A549 (cell line): ENCODE data around the gene ARHGAP18. TPM values are rescaled to one million over a fixed set of nuclear protein-coding genes. Genes with fewer than 3 reads are reported as not detected.
A peak's percentile ranks its signal among the peaks of the same experiment; 100 is the strongest.

Experiments used
- ATAC-seq, 2 experiments: fragments of 200-7000 bp in 1 of 2; fragments of >200 bp in 1 of 2; cut with Nextera tagmentation in 1 of 2; cut with Tn5 transposase in 1 of 2; 3 replicates each; pipeline versions ENCODE4 v1.8.0 to v1.9.1; 2018 to 2020; ENCODE audit warnings: mild to moderate bottlenecking in 1 of 2, moderate library complexity in 1 of 2
- CTCF ChIA-PET: fragments of 300-600 bp; sonication (Branson Sonifier 250); formaldehyde crosslinking; extraction: SDS; loops from one replicate; lab custom pipeline; 2021; ENCODE audit warnings: antibody characterized with exemption, inconsistent platforms; lab: Yijun Ruan, JAX
- POLR2A ChIA-PET: fragments of 350-600 bp; formaldehyde crosslinking; extraction: SDS; loops from one replicate; lab custom pipeline; 2021; ENCODE audit warnings: antibody characterized with exemption, inconsistent platforms; lab: Yijun Ruan, JAX
- DNase-seq, 2 experiments: peaks; one replicate each; pipeline versions ENCODE4 v3.0.0 to v3.0.0-alpha.2; 2011 to 2016; ENCODE audit warnings: low read depth in 1 of 2, low spot score in 1 of 2
- FAIRE-seq: peaks from 2 replicates; lab custom pipeline; 2011; peaks lifted over from hg19 to GRCh38; lab: Jason Lieb, UNC
- H3K27ac ChIP-seq, 2 experiments: fragments of >200 bp; sonication (Bioruptor Twin); formaldehyde crosslinking; 3 replicates each; pipeline ENCODE4 v1.5.1; 2016 to 2017
- H3K4me1 ChIP-seq: fragments of >200 bp; sonication (Bioruptor Twin); formaldehyde crosslinking; 3 replicates; pipeline ENCODE4 v1.6.1; 2016
- H3K4me2 ChIP-seq: fragments of >200 bp; sonication (Bioruptor Twin); formaldehyde crosslinking; 3 replicates; pipeline ENCODE4 v1.6.1; 2016
- H3K4me3 ChIP-seq: fragments of >200 bp; sonication (Bioruptor Twin); formaldehyde crosslinking; 3 replicates; pipeline ENCODE4 v1.5.1; 2016
- H3K9me3 ChIP-seq: fragments of >200 bp; sonication (Bioruptor Twin); formaldehyde crosslinking; 3 replicates; pipeline ENCODE4 v1.6.1; 2016
- ATOH8 ChIP-seq: fragments of 250-450 bp; sonication (Bioruptor Pico); IDR thresholded peaks from 2 replicates; pipeline ENCODE4 v1.5.0; 2020; ENCODE audit warnings: low read depth, mild to moderate bottlenecking, moderate library complexity
- CBX2 ChIP-seq: fragments of 200-600 bp; sonication (generic); IDR thresholded peaks from 2 replicates; pipeline ENCODE4 v1.6.1; 2016; ENCODE audit warnings: low read depth, mild to moderate bottlenecking, borderline replicate concordance
- CBX8 ChIP-seq: fragments of 200-600 bp; sonication (generic); IDR thresholded peaks from 2 replicates; pipeline ENCODE4 v1.6.1; 2016
- CEBPB ChIP-seq, 2 experiments: fragments of >200 bp in 1 of 2; sonication (Bioruptor Twin) in 1 of 2; formaldehyde crosslinking in 1 of 2; IDR thresholded peaks; 2 replicates each; pipeline ENCODE4 v1.6.1; 2012 to 2016
- CTCF ChIP-seq: fragments of >200 bp; sonication (Bioruptor Twin); formaldehyde crosslinking; IDR thresholded peaks from 3 replicates; pipeline ENCODE4 v1.5.1; 2016
- EHMT2 ChIP-seq: fragments of 200-600 bp; sonication (generic); IDR thresholded peaks from 2 replicates; pipeline ENCODE4 v1.6.1; 2016; ENCODE audit warnings: antibody characterized with exemption, low read depth, mild to moderate bottlenecking, moderate library complexity
- EP300 ChIP-seq, 2 experiments: fragments of >200 bp; sonication (Bioruptor Twin); formaldehyde crosslinking; IDR thresholded peaks; 2 replicates in 1 of 2; 3 replicates in 1 of 2; pipeline ENCODE4 v1.6.1; 2016 to 2017
- FOXS1 ChIP-seq: fragments of 250-450 bp; sonication (Bioruptor Pico); IDR thresholded peaks from 2 replicates; pipeline ENCODE4 v1.5.0; 2020; ENCODE audit warnings: mild to moderate bottlenecking, moderate library complexity
- HES2 ChIP-seq: fragments of >200 bp; sonication (Bioruptor Twin); formaldehyde crosslinking; IDR thresholded peaks from 2 replicates; pipeline ENCODE4 v1.6.1; 2016
- HMGXB4 ChIP-seq: fragments of 250-450 bp; sonication (Bioruptor Pico); IDR thresholded peaks from 2 replicates; pipeline ENCODE4 v1.5.0; 2021; ENCODE audit warnings: mild to moderate bottlenecking, moderate library complexity, borderline replicate concordance
- HOXB13 ChIP-seq: fragments of 250-450 bp; sonication (Bioruptor Pico); IDR thresholded peaks from 2 replicates; pipeline ENCODE4 v1.5.0; 2020; ENCODE audit warnings: low read depth, mild to moderate bottlenecking, moderate library complexity
- JUN ChIP-seq, 2 experiments: fragments of >200 bp; sonication (Bioruptor Twin); formaldehyde crosslinking; IDR thresholded peaks; 2 replicates in 1 of 2; 3 replicates in 1 of 2; pipeline ENCODE4 v1.6.1; 2016 to 2017
- JUNB ChIP-seq: fragments of >200 bp; sonication (Bioruptor Twin); formaldehyde crosslinking; IDR thresholded peaks from 2 replicates; pipeline ENCODE4 v1.6.1; 2016
- KDM1A ChIP-seq: fragments of 200-600 bp; sonication (generic); IDR thresholded peaks from 2 replicates; pipeline ENCODE4 v1.6.1; 2016; ENCODE audit warnings: low read depth, mild to moderate bottlenecking
- KDM5A ChIP-seq: fragments of 200-600 bp; sonication (generic); IDR thresholded peaks from 2 replicates; pipeline ENCODE4 v1.6.1; 2016; ENCODE audit warnings: antibody characterized with exemption, mild to moderate bottlenecking
- MAX ChIP-seq: IDR thresholded peaks from 2 replicates; pipeline ENCODE4 v1.6.1; 2012
- MAZ ChIP-seq: fragments of 150-350 bp; IDR thresholded peaks from 2 replicates; pipeline ENCODE4 v1.6.1; 2014; ENCODE audit warnings: antibody characterized with exemption, low read depth, low read length, borderline replicate concordance
- MYC ChIP-seq: IDR thresholded peaks from 2 replicates; pipeline ENCODE4 v1.6.1; 2012; ENCODE audit warnings: mild to moderate bottlenecking, inconsistent platforms, low read length, improper control_type of control experiment, borderline replicate concordance
- NFE2L2 ChIP-seq: fragments of 150-350 bp; conservative IDR thresholded peaks from 2 replicates; pipeline ENCODE4 v1.6.1; 2014; ENCODE audit warnings: low read length
- NR3C1 ChIP-seq: fragments of >200 bp; sonication (Bioruptor Twin); formaldehyde crosslinking; IDR thresholded peaks from 3 replicates; pipeline ENCODE4 v1.6.1; 2017
- PHF8 ChIP-seq: fragments of 200-600 bp; sonication (generic); IDR thresholded peaks from 2 replicates; pipeline ENCODE4 v1.6.1; 2016; ENCODE audit warnings: low read depth, mild to moderate bottlenecking, antibody characterized with exemption, moderate library complexity, borderline replicate concordance
- POLR2A ChIP-seq: IDR thresholded peaks from 2 replicates; pipeline ENCODE4 v1.6.1; 2012; ENCODE audit warnings: mild to moderate bottlenecking, low read length
- POLR2AphosphoS2 ChIP-seq: conservative IDR thresholded peaks from 2 replicates; pipeline ENCODE4 v1.6.1; 2012; ENCODE audit warnings: low read length, improper control_type of control experiment, inconsistent platforms
- RAD21 ChIP-seq, 2 experiments: fragments of >200 bp in 1 of 2; sonication (Bioruptor Twin) in 1 of 2; formaldehyde crosslinking in 1 of 2; IDR thresholded peaks in 1 of 2; conservative IDR thresholded peaks in 1 of 2; 2 replicates in 1 of 2; 3 replicates in 1 of 2; pipeline ENCODE4 v1.6.1; 2012 to 2018; ENCODE audit warnings: inconsistent platforms in 1 of 2
- RFX5 ChIP-seq: fragments of 450-650 bp; IDR thresholded peaks from 2 replicates; pipeline ENCODE4 v1.7.1; 2014; ENCODE audit warnings: antibody characterized with exemption, mild to moderate bottlenecking, moderate library complexity
- TFCP2L1 ChIP-seq: fragments of 250-450 bp; sonication (Bioruptor Pico); IDR thresholded peaks from 2 replicates; pipeline ENCODE4 v1.5.0; 2021; ENCODE audit warnings: mild to moderate bottlenecking
- ZC3H11A ChIP-seq: fragments of 450-650 bp; IDR thresholded peaks from 2 replicates; pipeline ENCODE4 v1.6.1; 2014; ENCODE audit warnings: antibody characterized with exemption, mild to moderate bottlenecking
- ZSCAN20 ChIP-seq: fragments of 250-450 bp; sonication (Bioruptor Pico); IDR thresholded peaks from 2 replicates; pipeline ENCODE4 v1.8.0; 2022; ENCODE audit warnings: mild to moderate bottlenecking, moderate library complexity
- whole genome bisulfite sequencing: methylation state at CpG from one replicate; pipeline ENCODE4 v1.1.6; 2017; ENCODE audit errors: missing lambda C conversion rate; 5-methylcytosine and 5-hydroxymethylcytosine counted together
- polyA plus RNA-seq, 4 experiments: library from polyadenylated mRNA; depleted of rRNA in 3 of 4; stranded (reverse); fragments of >200 nt; fragmentation: RNase III in 1 of 4; extraction: RNeasy Plus Mini Kit Qiagen cat#74134 plus additional on column Dnase treatment in 1 of 4; gene quantifications; 2 replicates in 3 of 4; 3 replicates in 1 of 4; pipeline ENCODE4 v1.2.3, GENCODE V29; 2011 to 2017

ARHGAP18 gene
- polyA plus RNA-seq, 2 of the 4 experiments (the other 2 are of a cell fraction) = 11.2 to 16.7 TPM

- TF ChIP-seq RAD21 (conservative IDR thresholded peaks at IDR 0.05 in 1 of 2, IDR thresholded peaks at IDR 0.05 in 1 of 2) (no peak), JUN (IDR thresholded peaks at IDR 0.05) (no peak)
- TF ChIP-seq, all 56 proteins: peak for 0
These were observed 14.5 kb downstream of the ARHGAP18 start (continued) for GRCh38 chr6:129695373-129696027.

GRCh38 chr6:129694036-129694435, 15.9 kb downstream of the ARHGAP18 start:
- CTCF ChIA-PET = interaction anchor here (0.9 kb wide), 1 partner anchor 16 kb away, joined by 3 read pairs; no protein-coding TSS in a partner anchor
- DNase-seq (no peak), FAIRE-seq (no peak)
- H3K4me1 ChIP-seq = peaks cover 42% of the 10 kb centered on the region
- H3K27ac ChIP-seq = 0 out of 6 replicates have a peak overlapping the region, but pooled peaks of 1 of the 2 experiments have one; percentile 26
- H3K9me3 ChIP-seq = no peaks in the 10 kb centered on the region
- TF ChIP-seq HMGXB4 (CRISPR knock-in tag) = no peak
- TF ChIP-seq TFCP2L1 (CRISPR knock-in tag) = no peak
- no peak for TF ChIP-seq POLR2AphosphoS2
- no peak for TF ChIP-seq CTCF
- no peak for TF ChIP-seq HES2
- TF ChIP-seq ZC3H11A = no peak
- no peak for TF ChIP-seq EP300 (IDR thresholded peaks at IDR 0.05)
- no peak for TF ChIP-seq NFE2L2
- no peak for TF ChIP-seq CEBPB (IDR thresholded peaks at IDR 0.05)
- no peak for TF ChIP-seq PHF8
- no peak for TF ChIP-seq RFX5
- no peak for TF ChIP-seq POLR2A
- no peak for TF ChIP-seq NR3C1
- TF ChIP-seq KDM5A = no peak
- TF ChIP-seq MAZ = no peak
- TF ChIP-seq, all 56 proteins: peak for 0
- POLR2A ChIA-PET = no interaction called here
- no peak overlapping the region for H3K4me3 ChIP-seq
- 37% methylated on average over 2 of the region's 2 CpGs for WGBS
- ATAC-seq = no peak
- H3K4me2 ChIP-seq = peak overlapping the region; percentile 36; the same call in 2 of the 3 replicates

- DNase-seq = no peak
- TF ChIP-seq RFX5 (no peak), FOXS1 (CRISPR knock-in tag) (no peak), ZC3H11A (no peak), HOXB13 (CRISPR knock-in tag) (no peak), JUNB (no peak), KDM1A (no peak), HMGXB4 (CRISPR knock-in tag) (no peak), ATOH8 (no peak), ZSCAN20 (CRISPR knock-in tag) (no peak), MYC (no peak), PHF8 (no peak), CBX2 (no peak), EHMT2 (no peak), TFCP2L1 (CRISPR knock-in tag) (no peak), MAX (no peak), CBX8 (no peak), NR3C1 (no peak), NFE2L2 (no peak)
- ChIA-PET POLR2A (no interaction called here), CTCF (no interaction called here)
- H3K27ac ChIP-seq = no peak overlapping the region
- no peaks in the 10 kb centered on the region for H3K9me3 ChIP-seq
- H3K4me2 ChIP-seq = no peak overlapping the region
- peaks cover 42% of the 10 kb centered on the region for H3K4me1 ChIP-seq
- WGBS = 91% methylated on average over 2 of the region's 2 CpGs
- H3K4me3 ChIP-seq = no peak overlapping the region
- no peak for ATAC-seq
- no peak for FAIRE-seq
These were observed 17.5 kb downstream of the ARHGAP18 start for GRCh38 chr6:129692467-129692866.
